Stomach (tissue), 9 donors: ENCODE results near the gene SLC8A2. TPM values are rescaled to one million over a fixed set of nuclear protein-coding genes. Genes with fewer than 3 reads are reported as not detected.

Source experiments
- DNase-seq, 2 donors: peaks; one replicate each; pipeline versions ENCODE4 v3.0.0 to v3.0.0-alpha.2; 2013 to 2019
- H3K27ac ChIP-seq, 5 donors: fragments of 200-600 bp in 4 of 5; sonication (generic) in 4 of 5; one replicate each; pipeline ENCODE4 v1.5.1; 2013 to 2019; ENCODE audit warnings: mild to moderate bottlenecking in 1 of 5, moderate library complexity in 1 of 5
- H3K27me3 ChIP-seq, 3 donors: fragments of 200-600 bp; sonication (generic); one replicate each; pipeline ENCODE4 v1.5.1; 2017 to 2019; ENCODE audit warnings: mixed run types in 1 of 3
- H3K36me3 ChIP-seq, 4 donors: fragments of 200-600 bp; sonication (generic); 1 replicate in 3 of 4; 2 replicates in 1 of 4; pipeline ENCODE4 v1.5.1; 2016 to 2019
- H3K4me1 ChIP-seq, 4 donors: fragments of 200-600 bp; sonication (generic); one replicate each; pipeline ENCODE4 v1.5.1; 2016 to 2019
- H3K4me3 ChIP-seq, 4 donors: fragments of 200-600 bp; sonication (generic) in 3 of 4; one replicate each; pipeline ENCODE4 v1.5.1; 2016 to 2019; ENCODE audit warnings: mild to moderate bottlenecking in 1 of 4
- H3K9me3 ChIP-seq, 4 donors: fragments of 200-600 bp; sonication (generic); one replicate each; pipeline ENCODE4 v1.5.1; 2016 to 2019
- CTCF ChIP-seq, 7 experiments: fragments of 450-650 bp in 4 of 7; fragments of 200-600 bp in 3 of 7; sonication (generic) in 3 of 7; IDR thresholded peaks; one replicate each; pipeline ENCODE4 v1.5.1; 2016 to 2019; ENCODE audit warnings: antibody characterized with exemption in 7 of 7, control low read depth in 2 of 7, mild to moderate bottlenecking in 1 of 7
- EP300 ChIP-seq: sonication (generic); formaldehyde crosslinking; IDR thresholded peaks from one replicate; pipeline ENCODE4 v1.6.1; 2017; ENCODE audit warnings: antibody characterized with exemption
- POLR2A ChIP-seq, 4 donors: fragments of 450-650 bp; IDR thresholded peaks; one replicate each; pipeline ENCODE4 v1.6.1; 2016; ENCODE audit warnings: antibody characterized with exemption in 4 of 4, control low read depth in 2 of 4, mild to moderate bottlenecking in 1 of 4, moderate library complexity in 1 of 4
- POLR2AphosphoS5 ChIP-seq, 3 donors: sonication (generic); formaldehyde crosslinking; IDR thresholded peaks; one replicate each; pipeline ENCODE4 v1.6.1; 2016; ENCODE audit warnings: antibody characterized with exemption in 3 of 3
- WGBS, 5 donors: extraction: QIAGEN DNeasy Blood & Tissue Kit in 3 of 5; methylation state at CpG; one replicate each; pipeline versions ENCODE4 v1.1.5 to v1.1.7; 2013 to 2018; 5-methylcytosine and 5-hydroxymethylcytosine counted together
- intact Hi-C: fragments of 100-400 bp; cut with DNase I; formaldehyde crosslinking; loops from one replicate; pipeline ENCODE4 v1.15.1; 2023; ENCODE audit warnings: low total_unique reads
- polyA plus RNA-seq, 3 donors: library from polyadenylated mRNA; stranded (reverse); fragments of 200-250 nt; gene quantifications; one replicate each; pipeline ENCODE4 v1.2.3, GENCODE V29; 2013
- total RNA-seq, 5 donors: library from RNA; depleted of rRNA; stranded (reverse); fragments of >200 nt; gene quantifications; one replicate each; pipeline versions ENCODE4 v1.1.0 to v1.2.3, GENCODE V29; 2014 to 2016
- donor health status: healthy with polysubstance abuse.
- donor health status: Bipolar disorder and iron deficiency.
- donor health status: healthy.

The SLC8A2 gene
- total and polyA plus RNA-seq, 8 donors = 0.12 to 17.9 (median 2.0) TPM

GRCh38 chr19:47483800-47484690 is 12.4 kb upstream of the SLC8A2 start, which contains the start of gene KPTN:
TSS of gene KPTN (minus strand) at chr19:47484219. CDS start at chr19:47484160, 59 bp downstream.
- DNase-seq = peak; percentile 90 to 97
- Histone ChIP-seq H3K27ac (peak within 1 kb of the TSS; percentile 89 to 96 (median 95)), H3K4me1 (peaks cover 16 to 33% (median 22%) of the 10 kb centered on the region in 4 donors), H3K27me3 (peaks cover 0 to 11% (median 0%) of the 10 kb centered on the region in 3 donors), H3K4me3 (peak within 1 kb of the TSS; percentile 60 to 72 (median 67)), H3K9me3 (no peaks in the 10 kb centered on the region), H3K36me3 (peaks cover 14 to 32% (median 29%) of the 10 kb centered on the region in 4 donors)
- intact Hi-C loops = no loop called here
- WGBS, 5 donors = 1 to 2% (median 1%) methylated on average over 30 to 57 of the region's 57 CpGs
- TF ChIP-seq POLR2AphosphoS5 (IDR thresholded peaks at IDR 0.05) (peak; percentile 17 to 75 (median 43)), POLR2A (IDR thresholded peaks at IDR 0.05) (no peak), CTCF (IDR thresholded peaks at IDR 0.05) (peak in 6 of 7 experiments; percentile 12 to 93 (median 84))

- no peak for DNase-seq
- peaks cover 16 to 33% (median 22%) of the 10 kb centered on the region in 4 donors for H3K4me1 ChIP-seq
- 86 to 92% (median 88%) methylated on average over 13 to 15 of the region's 15 CpGs for WGBS, 5 donors
- H3K9me3 ChIP-seq = no peaks in the 10 kb centered on the region
- peak overlapping the region; percentile 60 to 72 (median 67) for H3K4me3 ChIP-seq
- intact Hi-C loops = no loop called here
- H3K27ac ChIP-seq = peak overlapping the region in 2 of 5 donors; percentile 93 to 96
- TF ChIP-seq EP300 = no peak
- H3K36me3 ChIP-seq = peaks cover 11 to 25% (median 22%) of the 10 kb centered on the region in 4 donors
- H3K27me3 ChIP-seq = peaks cover 0 to 11% (median 0%) of the 10 kb centered on the region in 3 donors
These were observed 11.5 kb upstream of the SLC8A2 start for GRCh38 chr19:47483200-47483599.

- DNase-seq = no peak
- no peak for TF ChIP-seq CTCF (IDR thresholded peaks at IDR 0.05)
- TF ChIP-seq POLR2AphosphoS5 (IDR thresholded peaks at IDR 0.05) = no peak
- no peak for TF ChIP-seq EP300
- TF ChIP-seq POLR2A (IDR thresholded peaks at IDR 0.05) = no peak
- Histone ChIP-seq H3K36me3 (peaks cover 0 to 8% (median 7%) of the 10 kb centered on the region in 4 donors), H3K27me3 (peaks cover 0 to 11% (median 0%) of the 10 kb centered on the region in 3 donors), H3K4me1 (peaks cover 16 to 33% (median 22%) of the 10 kb centered on the region in 4 donors), H3K4me3 (no peak overlapping the region), H3K9me3 (no peaks in the 10 kb centered on the region), H3K27ac (no peak overlapping the region)
- whole genome bisulfite sequencing, 5 donors = 91 to 97% (median 96%) methylated on average over 4 of the region's 4 CpGs
- intact Hi-C loops = no loop called here
These were observed 9.9 kb upstream of the SLC8A2 start for GRCh38 chr19:47481460-47482052.

GRCh38 chr19:47480658-47481057 is 9.0 kb upstream of the SLC8A2 start:
- Histone ChIP-seq H3K9me3 (no peaks in the 10 kb centered on the region), H3K27ac (no peak overlapping the region), H3K36me3 (peaks cover 0 to 7% (median 4%) of the 10 kb centered on the region in 4 donors), H3K27me3 (peaks cover 0 to 11% (median 0%) of the 10 kb centered on the region in 3 donors), H3K4me1 (peaks cover 16 to 31% (median 21%) of the 10 kb centered on the region in 4 donors), H3K4me3 (no peak overlapping the region)
- intact Hi-C loops = no loop called here
- TF ChIP-seq CTCF (IDR thresholded peaks at IDR 0.05) = no peak
- no peak for TF ChIP-seq EP300
- no peak for TF ChIP-seq POLR2AphosphoS5 (IDR thresholded peaks at IDR 0.05)
- TF ChIP-seq POLR2A (IDR thresholded peaks at IDR 0.05) = no peak
- DNase-seq = no peak
- 83 to 88% (median 84%) methylated on average over 16 of the region's 16 CpGs for WGBS, 5 donors
